NCI-H2029 (cell line): ENCODE measurements around the gene NKTR.

Experiments
- DNase-seq: peaks from one replicate; lab custom pipeline; 2025; lab: John Stamatoyannopoulos, UW

Gene NKTR

GRCh38 chr3:42696356-42697288 lies 96.1 kb downstream of the NKTR start:
- DNase-seq, result no peak

DNA sequence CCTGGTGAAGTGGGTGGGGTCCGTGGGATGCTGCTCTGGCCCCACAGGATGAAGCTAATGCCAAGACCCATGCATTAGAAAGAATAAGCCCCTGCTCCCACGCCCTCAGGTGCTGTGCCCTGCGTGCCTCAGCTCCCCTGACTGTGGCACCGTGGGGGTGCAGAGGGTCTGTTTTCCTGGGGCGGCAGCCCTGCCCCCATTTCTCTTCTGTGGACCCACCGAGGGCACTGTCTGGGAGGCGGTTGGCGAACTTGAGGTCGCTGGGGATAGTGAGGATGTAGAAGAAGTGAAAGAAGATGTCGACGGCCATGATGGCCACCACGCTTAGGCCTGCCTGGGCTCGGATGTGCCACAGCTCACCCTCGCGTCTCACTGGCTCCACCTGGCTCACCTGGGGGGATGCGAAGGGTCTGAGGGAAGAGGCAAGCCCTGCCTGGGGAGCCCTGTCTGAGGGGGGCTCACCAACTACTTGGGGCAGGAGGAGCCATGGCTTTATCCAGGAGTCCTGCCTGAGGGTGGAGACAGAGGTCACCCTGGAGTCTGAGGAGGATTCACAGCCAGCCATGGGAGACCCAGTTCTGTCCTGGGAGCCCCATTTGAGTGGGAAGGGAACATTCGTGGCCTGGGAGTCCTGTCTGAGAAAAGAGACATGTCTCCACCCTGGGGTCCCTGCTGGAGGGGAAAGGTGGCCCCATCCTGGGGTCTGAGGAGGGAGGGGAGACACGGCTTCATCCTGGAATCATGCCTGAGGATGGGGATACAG lies 97.0 kb downstream of the NKTR start:
- DNase-seq, result no peak
